Rectal smooth muscle tissue (tissue), 1 donor: ENCODE measurements around the gene ESF1.
"Not testable (repeated sequence)": the region's sequence is repeated elsewhere in the genome, so short reads cannot be mapped to it uniquely, and the experiment has no call there.

Experiments
- H3K27ac ChIP-seq: one replicate; pipeline ENCODE4 v1.7.0; 2013; ENCODE audit warnings: low read depth, low read length, inconsistent platforms
- H3K27me3 ChIP-seq: one replicate; pipeline ENCODE4 v1.7.0; 2013; ENCODE audit warnings: low read length; ENCODE audit not compliant: control insufficient read depth, insufficient read depth
- H3K36me3 ChIP-seq: one replicate; pipeline ENCODE4 v1.7.0; 2013; ENCODE audit warnings: low read length; ENCODE audit not compliant: control insufficient read depth, insufficient read depth
- H3K4me1 ChIP-seq: one replicate; pipeline ENCODE4 v1.7.0; 2013; ENCODE audit warnings: low read length; ENCODE audit not compliant: control insufficient read depth, insufficient read depth
- H3K4me3 ChIP-seq: one replicate; pipeline ENCODE4 v1.7.0; 2013; ENCODE audit warnings: low read length
- H3K9ac ChIP-seq: one replicate; pipeline ENCODE4 v1.7.0; 2013; ENCODE audit warnings: low read length

ESF1 gene

DNA sequence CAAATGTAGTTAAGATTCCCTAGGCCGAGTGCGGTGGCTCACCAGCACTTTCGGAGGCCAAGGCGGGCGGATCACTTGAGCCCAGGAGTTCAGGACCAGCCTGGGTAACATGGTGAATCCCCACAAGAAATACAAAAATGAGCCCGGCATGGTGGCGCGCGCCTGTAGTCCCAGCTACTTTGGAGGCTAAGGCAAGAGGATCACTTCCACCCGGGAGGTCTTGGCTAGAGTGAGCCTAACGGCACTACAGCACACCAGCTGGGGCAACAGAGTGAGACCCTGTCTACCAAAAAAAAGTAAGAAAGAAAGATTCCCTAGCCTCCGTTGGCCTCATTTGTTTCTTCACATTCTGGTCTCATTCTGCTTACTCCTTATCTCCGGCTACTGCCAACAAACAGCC is 1.2 kb downstream of the ESF1 start:
- Histone ChIP-seq H3K9ac (no peak overlapping the region), H3K36me3 (peaks cover 4% of the 10 kb centered on the region), H3K4me3 (no peak overlapping the region)

DNA sequence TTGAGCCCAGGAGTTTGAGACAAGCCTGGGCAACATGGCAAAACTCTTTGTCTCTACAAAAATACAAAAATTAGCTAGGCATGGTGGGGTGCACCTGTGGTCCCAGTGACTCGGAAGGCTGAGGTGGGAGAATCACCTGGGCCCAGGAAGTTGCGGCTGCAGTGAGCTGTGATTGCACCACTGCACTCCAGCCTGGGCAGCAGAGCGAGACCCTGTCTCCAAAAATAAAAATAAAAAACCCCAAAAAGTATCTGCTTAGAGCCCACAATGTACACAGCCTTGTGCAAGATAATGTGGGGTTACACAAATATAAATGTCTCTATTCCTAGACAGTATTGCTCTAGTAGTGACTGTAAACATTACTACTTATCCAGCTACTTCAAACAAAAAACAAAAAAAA is 5.9 kb downstream of the ESF1 start:
- H3K4me3 ChIP-seq: no peak overlapping the region
- H3K9ac ChIP-seq: no peak overlapping the region
- no peak overlapping the region for H3K27ac ChIP-seq
- H3K36me3 ChIP-seq: peaks cover 12% of the 10 kb centered on the region
- H3K27me3 ChIP-seq: no peaks in the 10 kb centered on the region
- H3K4me1 ChIP-seq: peaks cover 3% of the 10 kb centered on the region

More for the DNA sequence above, 1.2 kb downstream of the ESF1 start:
- H3K27me3 ChIP-seq: no peaks in the 10 kb centered on the region
- no peak overlapping the region for H3K27ac ChIP-seq
- H3K4me1 ChIP-seq: peaks cover 14% of the 10 kb centered on the region

DNA sequence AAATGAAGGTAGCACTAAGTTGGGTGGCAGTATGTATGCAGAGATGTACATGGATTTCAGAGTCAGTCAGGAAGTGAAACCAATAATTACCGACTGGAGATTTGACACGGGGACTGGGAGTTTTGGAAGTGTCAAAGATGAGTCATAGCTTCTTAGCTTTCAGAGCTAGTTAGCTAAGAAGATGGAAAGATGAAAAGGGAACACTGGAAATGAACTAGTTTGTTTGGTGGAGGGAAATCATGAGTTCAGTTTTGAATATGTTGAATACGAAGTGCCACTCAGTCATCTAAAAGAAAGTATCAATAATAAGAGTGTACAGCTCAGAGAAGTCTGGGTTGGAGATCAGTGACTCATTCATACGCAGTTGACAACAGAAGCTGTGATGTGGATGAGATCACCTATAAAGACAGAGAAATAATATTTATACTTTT is 7.5 kb downstream of the ESF1 start:
- H3K9ac ChIP-seq: no peak overlapping the region
- H3K4me1 ChIP-seq: no peaks in the 10 kb centered on the region
- H3K4me3 ChIP-seq: no peak overlapping the region
- H3K36me3 ChIP-seq: peaks cover 12% of the 10 kb centered on the region
- H3K27me3 ChIP-seq: no peaks in the 10 kb centered on the region
- H3K27ac ChIP-seq: no peak overlapping the region

DNA sequence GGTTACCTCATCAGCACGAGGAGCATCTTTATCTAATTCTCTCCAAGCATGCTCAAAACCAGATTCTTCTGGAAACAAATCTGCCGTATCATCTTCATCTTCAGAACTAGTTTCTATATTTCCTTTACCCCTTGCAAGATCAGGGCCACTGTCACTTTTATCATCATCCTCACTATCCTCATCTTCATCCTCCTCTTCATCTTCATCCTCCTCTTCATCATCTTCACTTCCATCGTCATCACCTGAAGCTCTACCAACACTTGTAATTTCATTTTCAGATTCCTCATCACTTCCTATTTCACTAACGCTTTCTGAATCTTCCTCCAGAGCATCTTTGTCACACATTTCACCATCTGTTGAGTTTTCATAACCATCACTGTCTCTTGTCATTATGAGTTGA is 8.9 kb downstream of the ESF1 start:
- no peak overlapping the region for H3K27ac ChIP-seq
- no peak overlapping the region for H3K9ac ChIP-seq
- peaks cover 13% of the 10 kb centered on the region for H3K36me3 ChIP-seq
- no peak overlapping the region for H3K4me3 ChIP-seq
- no peaks in the 10 kb centered on the region for H3K27me3 ChIP-seq
- no peaks in the 10 kb centered on the region for H3K4me1 ChIP-seq

DNA sequence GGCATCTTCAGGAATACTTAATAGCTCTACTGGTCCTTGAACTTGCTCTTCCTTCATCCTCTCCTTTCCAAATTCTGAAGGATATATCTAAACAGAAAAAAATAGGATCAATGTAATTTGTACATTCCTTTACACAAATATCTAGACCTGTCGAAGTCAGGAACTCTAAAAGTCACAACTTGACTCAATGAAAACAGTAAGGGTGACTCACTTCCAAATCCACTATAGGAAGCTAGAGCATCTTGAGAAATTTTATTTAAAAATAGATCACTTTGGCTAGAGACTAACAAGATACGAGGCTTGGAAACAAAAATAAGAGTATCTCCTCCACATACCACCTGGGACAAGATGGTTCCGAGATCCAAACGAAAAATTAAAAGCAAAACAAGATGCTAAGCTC is 12.2 kb downstream of the ESF1 start:
- H3K27me3 ChIP-seq: no peaks in the 10 kb centered on the region
- H3K27ac ChIP-seq: no peak overlapping the region
- H3K4me1 ChIP-seq: no peaks in the 10 kb centered on the region
- peaks cover 11% of the 10 kb centered on the region for H3K36me3 ChIP-seq
- H3K4me3 ChIP-seq: no peak overlapping the region
- H3K9ac ChIP-seq: no peak overlapping the region

DNA sequence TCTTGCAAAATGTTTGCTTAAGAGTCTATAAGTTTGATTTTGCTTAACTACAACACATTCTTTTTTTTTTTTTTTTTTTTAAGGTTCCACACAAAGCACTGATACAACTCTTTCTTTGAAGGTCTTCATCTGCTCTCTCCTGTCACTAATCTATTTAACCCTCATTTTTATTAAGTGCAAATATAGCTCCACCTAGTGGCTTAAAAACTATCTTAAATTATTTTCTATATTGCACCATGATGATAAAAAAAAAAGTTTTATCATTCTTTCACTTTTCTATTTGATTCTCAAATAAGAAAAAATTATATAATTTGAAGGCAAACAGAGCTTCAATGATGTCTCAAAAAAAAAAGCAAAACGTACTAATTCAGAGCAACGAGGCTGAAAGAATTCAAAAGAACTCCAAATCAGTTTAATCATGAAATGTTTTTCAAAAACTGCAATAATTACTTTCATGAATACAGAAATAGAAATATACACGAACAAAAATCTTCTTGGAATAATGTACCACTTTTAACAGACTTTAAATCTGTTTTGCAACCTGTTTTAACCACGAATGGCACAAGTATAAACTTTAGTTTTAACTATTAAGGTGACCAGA is 12.8 kb downstream of the ESF1 start:
- H3K9ac ChIP-seq: no peak overlapping the region
- H3K4me1 ChIP-seq: no peaks in the 10 kb centered on the region
- no peak overlapping the region for H3K4me3 ChIP-seq
- peaks cover 10% of the 10 kb centered on the region for H3K36me3 ChIP-seq
- H3K27me3 ChIP-seq: no peaks in the 10 kb centered on the region
- no peak overlapping the region for H3K27ac ChIP-seq

DNA sequence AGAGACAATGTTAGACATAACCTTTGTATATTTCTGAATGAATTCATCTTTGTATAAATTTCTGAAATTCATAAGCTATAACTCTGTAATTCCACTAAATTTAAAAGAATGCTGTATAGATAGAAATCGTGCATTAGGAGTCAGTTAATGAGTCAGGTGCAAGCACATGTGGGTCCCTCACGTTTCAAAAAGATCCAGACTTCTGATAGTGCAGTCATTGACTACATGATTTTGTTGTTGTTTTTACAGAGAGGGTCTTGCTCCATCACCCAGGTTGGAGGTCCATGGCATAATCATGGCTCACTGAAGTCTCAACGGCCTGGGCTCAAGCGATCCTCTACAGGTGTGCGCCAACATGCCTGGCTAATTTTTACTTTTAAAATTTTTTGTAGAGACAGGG is 14.6 kb downstream of the ESF1 start:
- H3K36me3 ChIP-seq: peaks cover 12% of the 10 kb centered on the region
- no peak overlapping the region for H3K4me3 ChIP-seq
- no peaks in the 10 kb centered on the region for H3K4me1 ChIP-seq
- H3K9ac ChIP-seq: no peak overlapping the region
- H3K27me3 ChIP-seq: no peaks in the 10 kb centered on the region
- H3K27ac ChIP-seq: no peak overlapping the region

DNA sequence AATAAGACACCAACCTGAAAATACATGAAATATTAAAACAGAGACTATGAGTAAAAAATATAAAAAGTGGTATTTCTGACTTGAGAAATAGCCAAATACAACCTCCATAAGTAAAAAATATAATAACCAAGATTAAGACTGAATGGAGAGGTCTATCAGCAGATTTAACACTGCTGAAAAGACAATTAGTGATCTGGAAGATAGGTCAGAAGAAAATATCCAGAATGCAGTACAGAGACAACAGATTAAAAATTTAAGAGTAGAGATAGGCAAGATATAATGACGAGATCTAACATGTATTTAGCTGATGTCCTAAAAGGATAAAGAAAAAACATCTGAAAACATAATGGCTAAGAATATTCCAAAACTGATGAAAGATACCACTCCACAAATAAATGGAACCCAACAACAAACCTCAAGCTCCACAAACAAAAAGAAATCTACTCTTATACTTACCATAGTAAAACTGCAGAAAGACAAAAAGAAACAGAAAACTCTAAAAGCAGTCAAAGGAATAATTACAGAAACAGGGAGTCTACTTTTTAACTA is 18.8 kb downstream of the ESF1 start:
- Histone ChIP-seq H3K4me1 (no peaks in the 10 kb centered on the region), H3K4me3 (no peak overlapping the region), H3K27ac (no peak overlapping the region), H3K36me3 (peaks cover 11% of the 10 kb centered on the region), H3K27me3 (no peaks in the 10 kb centered on the region), H3K9ac (no peak overlapping the region)

DNA sequence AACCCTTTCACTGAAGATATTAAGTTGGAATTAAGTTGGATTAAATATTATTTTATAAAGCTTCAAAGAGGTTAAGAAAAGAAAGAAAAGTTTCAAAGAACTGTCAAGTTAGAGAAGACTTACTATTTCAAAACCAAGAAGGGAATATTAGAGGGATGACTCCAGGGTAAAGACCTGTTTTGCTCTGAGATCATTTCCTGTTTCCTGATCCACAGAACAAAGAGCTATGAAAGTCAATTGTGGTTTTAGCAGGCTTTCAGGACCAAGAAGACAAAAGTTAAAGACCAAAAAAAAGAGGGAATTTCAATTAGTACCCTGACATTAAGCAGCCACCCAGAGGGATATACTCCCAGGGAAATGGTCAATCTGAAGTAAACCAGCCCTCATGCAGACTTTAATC is 19.4 kb downstream of the ESF1 start:
- Histone ChIP-seq H3K27ac (no peak overlapping the region), H3K4me3 (no peak overlapping the region), H3K9ac (no peak overlapping the region), H3K27me3 (no peaks in the 10 kb centered on the region), H3K4me1 (no peaks in the 10 kb centered on the region), H3K36me3 (peaks cover 8% of the 10 kb centered on the region)

DNA sequence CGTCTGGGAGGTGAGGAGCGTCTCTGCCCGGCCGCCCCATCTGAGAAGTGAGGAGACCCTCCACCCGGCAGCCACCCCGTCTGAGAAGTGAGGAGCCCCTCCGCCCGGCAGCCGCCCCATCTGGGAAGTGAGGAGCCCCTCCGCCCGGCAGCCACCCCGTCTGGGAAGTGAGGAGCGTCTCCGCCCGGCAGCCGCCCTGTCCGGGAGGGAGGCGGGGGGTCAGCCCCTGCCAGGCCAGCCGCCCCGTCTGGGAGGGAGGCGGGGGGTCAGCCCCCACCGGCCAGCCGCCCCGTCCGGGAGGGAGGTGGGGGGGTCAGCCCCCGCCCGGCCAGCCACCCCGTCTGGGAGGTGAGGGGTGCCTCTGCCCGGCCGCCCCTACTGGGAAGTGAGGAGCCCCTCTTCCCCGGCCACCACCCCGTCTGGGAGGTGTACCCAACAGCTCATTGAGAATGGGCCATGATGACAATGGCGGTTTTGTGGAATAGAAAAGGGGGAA is 24.2 kb downstream of the ESF1 start:
- H3K36me3 ChIP-seq, H3K27ac ChIP-seq, H3K27me3 ChIP-seq, H3K9ac ChIP-seq, H3K4me3 ChIP-seq, H3K4me1 ChIP-seq: not testable (repeated sequence)

DNA sequence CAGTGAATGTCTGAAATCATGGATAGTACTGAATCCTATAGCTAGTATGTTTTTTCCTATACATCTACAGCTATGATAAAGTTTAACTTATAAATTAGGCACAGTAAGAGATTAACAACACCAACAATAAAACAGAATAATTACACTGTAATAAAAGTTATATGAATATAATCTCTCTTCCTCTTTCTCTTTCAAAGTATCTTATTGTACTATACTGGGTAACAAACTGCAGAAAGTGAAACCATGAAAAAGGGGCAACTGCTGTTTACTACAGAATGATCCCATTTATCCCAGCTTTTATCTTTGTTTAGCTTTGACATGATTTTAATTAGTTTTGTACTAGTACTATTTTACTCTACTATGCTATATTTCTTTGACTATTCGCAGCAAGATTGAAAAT is 25.8 kb downstream of the ESF1 start:
- H3K27ac ChIP-seq: no peak overlapping the region
- H3K4me3 ChIP-seq: no peak overlapping the region
- H3K27me3 ChIP-seq: no peaks in the 10 kb centered on the region
- H3K36me3 ChIP-seq: no peaks in the 10 kb centered on the region
- H3K9ac ChIP-seq: no peak overlapping the region
- H3K4me1 ChIP-seq: no peaks in the 10 kb centered on the region

DNA sequence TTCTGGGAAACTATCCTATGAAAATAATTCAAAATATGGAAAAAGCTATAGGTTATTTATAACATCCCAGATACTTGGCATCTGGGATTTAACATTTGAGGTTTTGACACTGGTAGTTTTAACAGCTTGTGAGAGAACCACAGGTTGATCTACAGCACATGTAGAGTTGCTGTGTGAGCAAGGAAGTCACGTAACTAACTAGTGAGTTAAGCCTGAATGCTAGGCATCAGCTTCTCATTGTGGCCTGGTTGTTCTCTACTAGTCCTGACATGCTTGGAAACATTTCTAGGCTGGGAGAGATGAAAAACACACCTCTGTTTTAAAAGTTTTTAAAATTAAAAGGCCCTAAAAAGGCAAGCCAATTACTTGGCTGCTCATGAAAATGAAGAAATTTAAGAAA is 28.2 kb downstream of the ESF1 start:
- H3K36me3 ChIP-seq: no peaks in the 10 kb centered on the region
- H3K4me3 ChIP-seq: no peak overlapping the region
- no peaks in the 10 kb centered on the region for H3K4me1 ChIP-seq
- no peaks in the 10 kb centered on the region for H3K27me3 ChIP-seq
- H3K27ac ChIP-seq: no peak overlapping the region
- H3K9ac ChIP-seq: no peak overlapping the region

DNA sequence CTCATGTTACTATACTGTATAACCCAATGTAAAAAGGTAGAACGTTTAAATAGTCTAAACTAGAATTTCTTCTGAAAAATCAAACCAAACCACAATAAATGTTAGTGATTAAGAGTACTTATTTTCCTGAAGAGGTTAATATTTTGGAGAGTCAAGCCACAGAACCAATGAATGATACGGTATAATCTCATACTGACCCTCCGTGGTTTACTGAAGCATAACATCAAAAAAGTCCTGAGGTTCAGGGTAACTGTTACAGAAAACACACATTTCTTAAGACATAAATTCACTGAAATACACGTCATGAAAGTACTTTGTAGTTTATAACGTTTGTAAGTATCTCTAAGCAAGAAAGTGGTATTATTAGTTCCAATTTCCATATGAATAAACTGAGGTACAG is 28.9 kb downstream of the ESF1 start:
- H3K27ac ChIP-seq: no peak overlapping the region
- no peaks in the 10 kb centered on the region for H3K36me3 ChIP-seq
- no peaks in the 10 kb centered on the region for H3K4me1 ChIP-seq

More for the DNA sequence above, 28.9 kb downstream of the ESF1 start:
- H3K9ac ChIP-seq: no peak overlapping the region
- no peaks in the 10 kb centered on the region for H3K27me3 ChIP-seq
- no peak overlapping the region for H3K4me3 ChIP-seq
